Osteoblast (primary cell): ENCODE results near the gene ZNF12. TPM values are rescaled to one million over a fixed set of nuclear protein-coding genes. Genes with fewer than 3 reads are reported as not detected.

ENCODE experiments used
- DNase-seq: peaks from one replicate; pipeline ENCODE4 v3.0.0; 2011; ENCODE audit warnings: low spot score, mixed read lengths; ENCODE audit not compliant: insufficient read length; ENCODE audit errors: missing footprints
- H2AFZ ChIP-seq: 2 replicates; pipeline ENCODE4 v1.6.0; 2011; ENCODE audit warnings: mild to moderate bottlenecking, low read length
- H3K27ac ChIP-seq: 2 replicates; pipeline ENCODE4 v1.5.1; 2011; ENCODE audit warnings: mild to moderate bottlenecking, low read depth, low read length, moderate library complexity
- H3K27me3 ChIP-seq: 2 replicates; pipeline ENCODE4 v1.6.0; 2012; ENCODE audit warnings: mild to moderate bottlenecking, control low read depth, inconsistent platforms, low read length, moderate library complexity; ENCODE audit not compliant: insufficient read depth
- H3K36me3 ChIP-seq: 2 replicates; pipeline ENCODE4 v1.5.1; 2011; ENCODE audit warnings: mild to moderate bottlenecking, low read length, control low read depth, moderate library complexity; ENCODE audit not compliant: insufficient read depth
- H3K4me1 ChIP-seq: 2 replicates; pipeline ENCODE4 v1.5.1; 2011; ENCODE audit warnings: mild to moderate bottlenecking, low read length, control low read depth, moderate library complexity; ENCODE audit not compliant: insufficient read depth
- H3K4me2 ChIP-seq: 2 replicates; pipeline ENCODE4 v1.6.0; 2011; ENCODE audit warnings: mild to moderate bottlenecking, low read length; ENCODE audit not compliant: insufficient read depth
- H3K4me3 ChIP-seq: fragments of 200-600 bp; sonication (generic); 3 replicates; pipeline ENCODE4 v1.5.1; 2012; ENCODE audit warnings: mild to moderate bottlenecking, low read length, inconsistent platforms; ENCODE audit not compliant: insufficient read depth
- H3K79me2 ChIP-seq: 2 replicates; pipeline ENCODE4 v1.6.0; 2012; ENCODE audit warnings: mild to moderate bottlenecking, low read length, control low read depth, inconsistent platforms; ENCODE audit not compliant: insufficient read depth
- H3K9me3 ChIP-seq: 2 replicates; pipeline ENCODE4 v1.5.1; 2011; ENCODE audit warnings: low read depth, low read length, control low read depth
- H4K20me1 ChIP-seq: 2 replicates; pipeline ENCODE4 v1.6.0; 2012; ENCODE audit warnings: mild to moderate bottlenecking, low read length, control low read depth; ENCODE audit not compliant: insufficient read depth
- total RNA-seq: library from RNA; depleted of rRNA; stranded (reverse); fragments of >200 nt; gene quantifications from 2 replicates; pipeline ENCODE4 v1.2.3, GENCODE V29; 2012
- TF ChIP-seq, protein P1 (sequence below): IDR thresholded peaks from 2 replicates; pipeline ENCODE4 v1.5.1; 2011; ENCODE audit warnings: mild to moderate bottlenecking, low read depth, low read length, moderate library complexity; ENCODE audit errors: extremely low read depth

The ZNF12 gene
- total RNA-seq, 1 donor, result 22.8 TPM

DNA sequence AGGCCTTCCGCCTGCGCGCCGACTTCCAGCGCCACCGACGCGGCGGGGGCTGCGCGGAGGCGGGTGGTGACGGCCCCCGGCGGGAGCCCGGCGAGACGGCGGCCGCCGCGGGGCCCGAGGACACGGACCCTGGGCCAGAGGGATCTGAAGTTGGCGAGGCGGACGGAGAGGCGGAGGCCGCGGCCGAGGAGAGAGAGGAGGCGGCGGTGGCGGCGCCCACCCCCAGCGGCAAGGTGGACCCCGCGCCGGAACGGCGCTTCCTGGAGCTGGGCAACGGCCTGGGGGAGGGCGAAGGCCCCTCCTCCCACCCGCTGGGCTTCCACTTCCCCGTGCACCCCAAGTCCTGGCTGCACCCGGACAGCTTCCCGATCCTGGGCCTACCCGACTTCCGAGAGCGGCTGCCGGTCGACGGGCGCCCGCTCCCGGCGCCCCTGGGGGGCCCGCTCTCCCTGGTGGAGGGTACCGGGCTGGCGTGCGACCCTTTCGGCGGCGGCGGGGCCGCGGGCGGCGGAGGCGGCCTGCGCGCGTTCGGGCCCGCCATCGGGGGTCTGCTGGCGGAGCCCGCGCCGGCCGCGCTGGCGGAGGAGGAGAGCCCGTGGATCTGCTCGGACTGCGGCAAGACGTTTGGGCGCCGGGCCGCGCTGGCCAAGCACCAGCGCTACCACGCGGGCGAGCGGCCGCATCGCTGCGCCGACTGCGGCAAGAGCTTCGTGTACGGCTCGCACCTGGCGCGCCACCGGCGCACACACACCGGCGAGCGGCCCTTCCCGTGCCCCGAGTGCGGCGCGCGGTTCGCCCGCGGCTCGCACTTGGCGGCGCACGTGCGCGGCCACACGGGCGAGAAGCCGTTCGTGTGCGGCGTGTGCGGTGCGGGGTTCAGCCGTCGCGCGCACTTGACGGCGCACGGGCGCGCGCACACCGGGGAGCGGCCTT is 53.4 kb downstream of the ZNF12 start:
- H3K27ac ChIP-seq, result no peak overlapping the region
- no peaks in the 10 kb centered on the region for H3K27me3 ChIP-seq
- TF ChIP-seq, protein P1, sequence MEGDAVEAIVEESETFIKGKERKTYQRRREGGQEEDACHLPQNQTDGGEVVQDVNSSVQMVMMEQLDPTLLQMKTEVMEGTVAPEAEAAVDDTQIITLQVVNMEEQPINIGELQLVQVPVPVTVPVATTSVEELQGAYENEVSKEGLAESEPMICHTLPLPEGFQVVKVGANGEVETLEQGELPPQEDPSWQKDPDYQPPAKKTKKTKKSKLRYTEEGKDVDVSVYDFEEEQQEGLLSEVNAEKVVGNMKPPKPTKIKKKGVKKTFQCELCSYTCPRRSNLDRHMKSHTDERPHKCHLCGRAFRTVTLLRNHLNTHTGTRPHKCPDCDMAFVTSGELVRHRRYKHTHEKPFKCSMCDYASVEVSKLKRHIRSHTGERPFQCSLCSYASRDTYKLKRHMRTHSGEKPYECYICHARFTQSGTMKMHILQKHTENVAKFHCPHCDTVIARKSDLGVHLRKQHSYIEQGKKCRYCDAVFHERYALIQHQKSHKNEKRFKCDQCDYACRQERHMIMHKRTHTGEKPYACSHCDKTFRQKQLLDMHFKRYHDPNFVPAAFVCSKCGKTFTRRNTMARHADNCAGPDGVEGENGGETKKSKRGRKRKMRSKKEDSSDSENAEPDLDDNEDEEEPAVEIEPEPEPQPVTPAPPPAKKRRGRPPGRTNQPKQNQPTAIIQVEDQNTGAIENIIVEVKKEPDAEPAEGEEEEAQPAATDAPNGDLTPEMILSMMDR, result no peak
- no peaks in the 10 kb centered on the region for H3K4me1 ChIP-seq
- H3K4me2 ChIP-seq, result no peak overlapping the region
- peaks cover 22% of the 10 kb centered on the region for H4K20me1 ChIP-seq
- H3K36me3 ChIP-seq, result peaks cover 15% of the 10 kb centered on the region
- no peaks in the 10 kb centered on the region for H3K79me2 ChIP-seq
- no peaks in the 10 kb centered on the region for H3K9me3 ChIP-seq
- no peak overlapping the region for H3K4me3 ChIP-seq
- H2AFZ ChIP-seq, result no peak overlapping the region
- peak; percentile 88 for DNase-seq

DNA sequence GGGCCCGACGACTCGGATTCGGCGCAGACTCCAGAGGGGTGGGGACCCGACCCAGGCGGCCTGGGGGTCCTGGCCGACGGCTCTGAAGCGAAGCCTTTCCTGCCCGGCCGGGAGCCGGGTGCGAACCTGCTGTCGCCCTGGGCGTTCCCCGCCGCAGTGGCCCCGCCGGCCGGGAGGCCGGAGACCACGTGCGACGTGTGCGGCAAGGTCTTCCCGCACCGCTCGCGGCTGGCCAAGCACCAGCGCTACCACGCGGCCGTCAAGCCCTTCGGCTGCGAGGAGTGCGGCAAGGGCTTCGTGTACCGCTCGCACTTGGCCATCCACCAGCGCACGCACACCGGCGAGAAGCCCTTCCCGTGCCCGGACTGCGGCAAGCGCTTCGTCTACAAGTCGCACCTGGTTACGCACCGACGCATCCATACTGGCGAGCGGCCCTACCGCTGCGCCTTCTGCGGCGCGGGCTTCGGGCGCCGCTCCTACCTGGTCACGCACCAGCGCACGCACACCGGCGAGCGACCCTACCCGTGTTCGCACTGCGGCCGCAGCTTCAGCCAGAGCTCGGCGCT is 54.2 kb downstream of the ZNF12 start:
- no peaks in the 10 kb centered on the region for H3K9me3 ChIP-seq
- no peak overlapping the region for H3K4me3 ChIP-seq
- H3K79me2 ChIP-seq, result peaks cover 3% of the 10 kb centered on the region
- H3K36me3 ChIP-seq, result peaks cover 20% of the 10 kb centered on the region
- no peak overlapping the region for H3K4me2 ChIP-seq
- H4K20me1 ChIP-seq, result peaks cover 25% of the 10 kb centered on the region
- TF ChIP-seq, protein P1, result no peak
- peak; percentile 89 for DNase-seq
- no peak overlapping the region for H3K27ac ChIP-seq
- H2AFZ ChIP-seq, result no peak overlapping the region
- no peaks in the 10 kb centered on the region for H3K4me1 ChIP-seq
- H3K27me3 ChIP-seq, result no peaks in the 10 kb centered on the region

DNA sequence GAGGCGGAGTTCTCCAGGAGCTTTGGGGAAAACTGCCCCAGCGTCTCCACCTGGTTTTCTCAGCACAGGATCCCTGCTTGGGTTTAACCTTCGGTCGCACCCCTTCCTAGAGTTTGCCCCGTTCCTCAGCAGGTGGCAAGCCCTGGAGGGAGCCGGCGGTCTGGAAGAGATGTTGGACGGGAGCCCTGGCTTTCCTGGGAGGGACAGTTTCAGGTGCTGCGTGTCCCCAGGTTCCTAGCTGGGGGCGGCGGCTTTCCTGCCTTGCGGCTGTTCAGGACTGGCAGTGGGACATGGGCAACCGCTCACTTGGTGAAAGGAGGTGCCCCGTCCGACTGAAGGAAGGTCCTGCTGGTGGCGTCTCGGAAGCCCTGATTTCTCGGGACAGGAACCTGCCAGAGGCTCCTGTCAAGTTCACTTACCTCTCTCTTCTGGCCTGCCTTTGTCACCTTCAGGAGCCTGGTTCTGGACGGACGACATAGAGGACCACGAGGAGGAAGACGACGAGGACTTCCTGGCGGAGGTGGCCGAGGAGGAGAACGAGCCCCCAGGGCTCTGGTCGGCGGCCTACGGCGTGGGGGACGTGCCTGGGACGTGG is 54.8 kb downstream of the ZNF12 start:
- Histone ChIP-seq H3K9me3 (no peaks in the 10 kb centered on the region), H3K4me3 (no peak overlapping the region), H3K36me3 (peaks cover 20% of the 10 kb centered on the region), H3K79me2 (peaks cover 3% of the 10 kb centered on the region), H3K27me3 (no peaks in the 10 kb centered on the region), H3K4me1 (no peaks in the 10 kb centered on the region), H4K20me1 (peaks cover 29% of the 10 kb centered on the region), H3K27ac (no peak overlapping the region), H2AFZ (no peak overlapping the region), H3K4me2 (no peak overlapping the region)
- peak; percentile 88 for DNase-seq
- TF ChIP-seq, protein P1, result no peak
